ENCODE measurements around the gene TLK1.

DNA sequence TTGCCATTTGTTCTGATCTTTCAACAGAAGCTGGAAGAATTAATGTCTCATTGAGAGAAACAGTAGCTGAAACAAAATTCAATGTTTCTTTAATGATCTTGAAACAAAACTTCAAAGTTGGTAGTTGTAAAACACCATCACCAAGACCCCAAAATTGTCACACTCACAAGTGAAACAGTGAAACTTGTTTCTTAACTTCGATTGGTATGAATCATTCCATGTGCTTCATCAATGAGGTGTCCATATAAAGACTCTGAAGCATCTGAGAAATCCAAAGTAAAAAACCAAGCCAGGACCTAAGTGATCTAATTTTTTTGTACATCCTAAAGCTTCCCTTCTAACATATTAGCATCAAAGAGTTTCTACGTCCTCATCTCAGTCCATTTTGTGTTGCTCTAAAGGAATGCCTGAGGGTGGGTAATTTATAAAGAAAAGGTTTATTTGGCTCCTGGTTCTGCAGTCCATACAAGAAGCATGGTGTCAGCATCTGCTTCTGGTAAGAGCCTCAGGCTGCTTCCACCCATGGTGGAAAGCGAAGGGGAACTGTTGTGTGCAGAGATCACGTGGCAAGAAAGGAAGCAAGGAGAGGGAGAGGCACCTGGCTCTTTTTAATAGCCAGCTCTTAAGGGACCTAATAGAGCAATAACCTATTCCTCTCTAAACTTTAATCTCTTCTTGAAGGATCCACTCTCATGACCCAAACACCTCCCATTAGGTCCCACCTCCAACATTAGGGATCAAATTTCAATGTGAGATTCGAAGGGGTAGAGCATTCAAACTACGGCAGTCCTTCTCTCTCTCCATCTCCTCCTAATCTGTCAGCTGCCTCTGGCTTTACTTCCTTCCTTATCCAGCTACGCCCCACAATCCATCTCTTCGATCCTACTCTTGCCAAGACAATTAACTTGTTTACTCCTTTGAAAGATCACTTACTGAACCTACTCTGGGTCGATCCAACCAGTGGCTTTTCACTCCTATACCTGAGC, 20.7 kb upstream of the TLK1 start:
- TF ChIP-seq, protein P1, sequence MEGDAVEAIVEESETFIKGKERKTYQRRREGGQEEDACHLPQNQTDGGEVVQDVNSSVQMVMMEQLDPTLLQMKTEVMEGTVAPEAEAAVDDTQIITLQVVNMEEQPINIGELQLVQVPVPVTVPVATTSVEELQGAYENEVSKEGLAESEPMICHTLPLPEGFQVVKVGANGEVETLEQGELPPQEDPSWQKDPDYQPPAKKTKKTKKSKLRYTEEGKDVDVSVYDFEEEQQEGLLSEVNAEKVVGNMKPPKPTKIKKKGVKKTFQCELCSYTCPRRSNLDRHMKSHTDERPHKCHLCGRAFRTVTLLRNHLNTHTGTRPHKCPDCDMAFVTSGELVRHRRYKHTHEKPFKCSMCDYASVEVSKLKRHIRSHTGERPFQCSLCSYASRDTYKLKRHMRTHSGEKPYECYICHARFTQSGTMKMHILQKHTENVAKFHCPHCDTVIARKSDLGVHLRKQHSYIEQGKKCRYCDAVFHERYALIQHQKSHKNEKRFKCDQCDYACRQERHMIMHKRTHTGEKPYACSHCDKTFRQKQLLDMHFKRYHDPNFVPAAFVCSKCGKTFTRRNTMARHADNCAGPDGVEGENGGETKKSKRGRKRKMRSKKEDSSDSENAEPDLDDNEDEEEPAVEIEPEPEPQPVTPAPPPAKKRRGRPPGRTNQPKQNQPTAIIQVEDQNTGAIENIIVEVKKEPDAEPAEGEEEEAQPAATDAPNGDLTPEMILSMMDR (IDR thresholded peaks at IDR 0.05; ENCODE audit: poor library complexity), result no peak
- TF ChIP-seq EZH2 (IDR thresholded peaks at IDR 0.05; ENCODE audit: borderline replicate concordance) (no peak), EZH2phosphoT487 (IDR thresholded peaks at IDR 0.05; ENCODE audit: low read depth, severe bottlenecking, unreplicated experiment) (no peak)
